CD4-positive, alpha-beta T cell treated with Interleukin-17A for 1 hour (primary cell): ENCODE data around the gene MYL5.
"Not testable (repeated sequence)": the region's sequence is repeated elsewhere in the genome, so short reads cannot be mapped to it uniquely, and the experiment has no call there.

Source experiments
- DNase-seq: peaks from one replicate; pipeline ENCODE4 v3.0.0-alpha.2; 2020

MYL5 gene

GRCh38 chr4:730511-730910 lies 56.2 kb downstream of the MYL5 start:
- DNase-seq, result no peak

DNA sequence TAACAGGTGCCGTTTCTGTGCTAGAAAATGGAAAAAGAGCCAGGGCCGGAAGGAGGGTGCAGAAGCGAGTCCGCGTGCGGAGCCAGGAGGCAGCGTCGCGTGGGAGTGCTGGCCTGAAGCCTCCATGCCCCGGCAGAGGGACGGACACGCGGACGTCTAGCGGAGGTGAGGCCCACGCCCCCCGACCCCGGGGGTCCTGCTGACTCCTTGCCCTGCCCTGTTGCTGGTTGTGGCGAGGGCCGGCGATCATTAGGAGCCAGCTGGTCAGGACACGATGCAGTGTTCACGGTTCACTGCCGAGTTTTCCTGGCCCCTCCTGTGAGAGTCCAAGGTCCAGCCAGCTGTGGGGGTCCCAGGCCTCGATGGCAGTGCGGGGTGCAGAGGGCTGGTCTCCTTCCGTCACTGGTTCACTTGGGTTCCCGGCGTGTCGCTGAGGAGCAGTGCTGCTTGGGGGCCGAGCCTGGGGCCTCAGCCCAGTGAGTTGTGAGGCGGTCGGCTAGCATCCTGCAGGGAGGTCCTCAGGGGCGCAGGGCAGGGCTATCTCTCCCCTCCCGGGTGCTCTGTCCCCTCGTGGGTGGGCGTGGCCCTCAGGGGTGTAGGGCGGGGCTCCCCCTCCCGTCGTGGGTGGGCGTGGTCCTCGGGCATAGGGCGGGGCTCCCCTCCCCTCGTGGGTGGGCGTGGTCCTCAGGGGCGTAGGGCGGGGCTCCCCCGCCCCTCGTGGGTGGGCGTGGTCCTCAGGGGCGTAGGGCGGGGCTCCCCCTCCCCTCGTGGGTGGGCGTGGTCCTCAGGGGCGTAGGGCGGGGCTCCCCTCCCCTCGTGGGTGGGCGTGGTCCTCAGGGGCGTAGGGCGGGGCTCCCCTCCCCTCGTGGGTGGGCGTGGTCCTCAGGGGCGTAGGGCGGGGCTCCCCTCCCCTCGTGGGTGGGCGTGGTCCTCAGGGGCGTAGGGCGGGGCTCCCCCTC lies 56.9 kb downstream of the MYL5 start:
- DNase-seq, result not testable (repeated sequence)
